ENCODE data around the gene SERP2.

SERP2 gene

GRCh38 chr13:44362394-44363040 is 11.1 kb upstream of the SERP2 start:
- DNase-seq, result no peak

GRCh38 chr13:44363631-44364344 is 9.8 kb upstream of the SERP2 start:
- no peak for DNase-seq

DNA sequence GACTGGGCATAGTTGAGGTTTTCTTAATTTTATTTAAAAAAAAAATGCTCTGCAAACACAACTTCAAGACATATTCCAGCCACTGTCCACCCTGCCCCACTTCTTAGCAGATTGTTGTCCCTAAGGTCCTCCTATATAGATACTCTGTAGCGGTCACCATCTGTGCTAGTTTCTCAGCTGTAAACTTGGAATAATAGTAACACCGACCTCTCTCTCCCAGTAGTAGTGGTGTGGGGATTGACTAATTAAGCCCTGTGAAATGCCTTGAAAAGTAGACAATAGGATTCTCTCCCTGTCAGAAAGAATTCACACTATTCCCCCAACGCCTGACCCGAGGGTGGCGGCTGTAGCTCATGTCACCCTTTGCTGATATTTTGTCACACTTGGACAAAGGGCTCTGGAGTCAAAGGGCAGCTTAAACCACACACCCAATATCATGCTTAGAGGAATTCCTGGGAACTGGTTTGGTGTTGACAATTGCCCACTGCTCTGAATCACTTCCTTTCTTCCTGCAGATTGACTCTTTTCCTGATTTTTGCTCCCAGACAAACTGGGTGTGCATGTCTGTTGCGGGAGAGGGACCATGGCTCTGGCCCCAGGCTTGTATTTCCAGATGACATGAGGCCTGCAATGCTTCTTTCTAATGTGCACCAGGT is 9.2 kb upstream of the SERP2 start:
- no peak for DNase-seq

DNA sequence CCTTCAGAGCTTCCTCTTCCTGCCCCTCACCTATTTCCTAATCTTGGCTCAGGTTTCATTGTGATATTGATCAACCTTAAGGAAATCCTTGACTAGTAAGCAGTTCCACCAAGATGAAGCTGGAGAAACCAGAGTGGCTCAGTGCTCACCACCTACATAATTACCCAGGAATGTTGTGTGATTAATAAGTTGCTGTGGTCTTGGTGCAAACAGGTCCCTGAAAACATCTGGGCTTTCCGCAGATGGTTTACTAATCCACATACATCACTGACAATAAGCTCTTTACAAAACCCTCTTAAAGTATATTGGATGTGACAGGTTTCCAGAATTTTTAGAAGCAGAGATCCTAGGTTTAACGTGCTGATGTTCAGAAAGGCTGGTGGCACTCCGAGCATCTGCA is 8.6 kb upstream of the SERP2 start:
- DNase-seq, result no peak

DNA sequence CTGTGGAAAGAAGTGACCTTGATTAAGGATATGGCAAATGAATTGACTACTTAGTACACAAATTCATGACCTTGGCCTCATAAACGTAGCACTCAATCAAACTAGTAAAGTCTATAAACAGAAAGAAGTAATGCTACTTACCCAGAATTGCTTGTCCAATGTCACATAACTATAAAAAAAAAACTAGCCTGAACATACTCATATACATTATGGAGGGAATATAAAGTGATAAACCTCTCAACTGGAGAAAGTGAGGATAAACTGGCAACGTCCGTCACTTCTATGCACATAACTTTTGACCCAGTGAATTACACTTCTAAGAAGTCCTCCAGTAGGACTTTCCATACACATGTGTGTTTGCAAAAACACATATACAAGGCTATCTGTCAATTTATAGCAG is 7.7 kb upstream of the SERP2 start:
- no peak for DNase-seq

GRCh38 chr13:44368062-44368591 is 5.5 kb upstream of the SERP2 start:
- no peak for DNase-seq

GRCh38 chr13:44368599-44369368 is 4.8 kb upstream of the SERP2 start:
- no peak for DNase-seq

GRCh38 chr13:44371421-44371820 is 2.2 kb upstream of the SERP2 start:
- DNase-seq, result no peak

- DNase-seq, result no peak
Measured at GRCh38 chr13:44373247-44373600, 400 bp upstream of the SERP2 start.

DNA sequence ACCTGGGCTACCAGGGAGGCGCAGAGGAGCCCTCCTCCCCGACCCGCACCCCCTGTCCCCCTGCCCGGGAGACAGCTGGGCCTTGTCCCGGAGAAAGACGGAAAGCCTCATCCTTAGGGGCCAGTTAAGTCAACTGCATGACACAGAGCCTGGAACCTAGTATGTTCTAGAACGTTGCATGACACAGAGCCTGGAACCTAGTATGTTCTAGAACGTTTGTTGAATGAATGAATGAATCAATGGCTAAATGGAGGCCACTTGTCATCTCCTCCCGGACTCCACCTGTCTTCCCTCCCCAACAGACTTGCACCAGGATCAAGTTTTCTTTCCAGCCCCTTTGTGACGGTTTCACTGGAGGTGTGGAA is 706 bp downstream of the SERP2 start:
- DNase-seq, result no peak

DNA sequence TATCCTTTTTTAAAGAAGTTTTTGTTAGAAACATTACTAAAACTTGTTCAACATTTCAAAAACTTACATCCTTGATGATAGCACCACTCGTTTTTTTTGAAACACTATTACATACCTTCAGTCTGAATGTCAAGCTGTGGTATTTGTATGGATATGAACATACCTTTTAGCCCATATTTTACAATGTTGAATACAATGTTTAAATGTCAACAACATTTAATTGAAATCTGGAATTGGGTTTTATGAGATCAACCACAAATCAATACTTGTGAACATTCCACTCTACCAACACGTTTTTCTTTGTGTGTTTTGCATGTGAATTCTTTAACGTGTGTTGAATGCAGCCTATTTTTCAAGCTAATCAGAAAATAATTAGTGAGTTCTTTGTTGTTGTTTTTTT is 4.7 kb downstream of the SERP2 start:
- no peak for DNase-seq

GRCh38 chr13:44379885-44380284 is 6.3 kb downstream of the SERP2 start:
- no peak for DNase-seq

- no peak for DNase-seq
Measured at GRCh38 chr13:44380404-44381165, 7.0 kb downstream of the SERP2 start.

GRCh38 chr13:44382635-44383145 is 9.1 kb downstream of the SERP2 start:
- DNase-seq, result no peak

GRCh38 chr13:44383945-44384344 is 10.3 kb downstream of the SERP2 start:
- DNase-seq, result no peak

DNA sequence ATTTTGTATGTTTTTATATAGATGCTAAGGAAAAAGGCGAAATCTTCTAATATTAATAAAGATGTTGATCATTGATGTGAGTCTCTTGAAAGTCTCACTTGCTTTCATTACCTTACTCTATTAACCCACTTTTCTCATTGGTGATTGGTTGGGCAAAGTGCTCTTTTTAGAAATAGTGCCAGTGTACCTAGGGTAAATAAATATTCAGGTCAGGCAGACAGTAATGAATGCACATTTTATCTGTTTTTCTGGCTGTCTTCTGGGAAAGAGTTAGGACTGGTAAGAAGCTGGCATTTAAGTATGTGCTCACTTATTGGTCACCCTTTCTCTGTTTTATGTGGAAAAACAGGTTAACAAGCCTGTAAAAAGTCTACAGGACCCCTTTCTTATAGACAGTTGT is 11.2 kb downstream of the SERP2 start:
- no peak for DNase-seq

- DNase-seq, result no peak
Measured at GRCh38 chr13:44385401-44385800, 11.8 kb downstream of the SERP2 start.

GRCh38 chr13:44385847-44386246 is 12.2 kb downstream of the SERP2 start:
- DNase-seq, result no peak

GRCh38 chr13:44386913-44387556 is 13.4 kb downstream of the SERP2 start:
- DNase-seq, result no peak

GRCh38 chr13:44388427-44389059 is 14.9 kb downstream of the SERP2 start:
- no peak for DNase-seq

- no peak for DNase-seq
Measured at GRCh38 chr13:44389060-44389666, 15.5 kb downstream of the SERP2 start.

Data from DMS 273 treated with DMSO at 0.1 percent for 48 hours (cell line).